ENCODE measurements around the gene GSTCD.
"Not testable (repeated sequence)": the region's sequence is repeated elsewhere in the genome, so short reads cannot be mapped to it uniquely, and the experiment has no call there.

GSTCD gene

DNA sequence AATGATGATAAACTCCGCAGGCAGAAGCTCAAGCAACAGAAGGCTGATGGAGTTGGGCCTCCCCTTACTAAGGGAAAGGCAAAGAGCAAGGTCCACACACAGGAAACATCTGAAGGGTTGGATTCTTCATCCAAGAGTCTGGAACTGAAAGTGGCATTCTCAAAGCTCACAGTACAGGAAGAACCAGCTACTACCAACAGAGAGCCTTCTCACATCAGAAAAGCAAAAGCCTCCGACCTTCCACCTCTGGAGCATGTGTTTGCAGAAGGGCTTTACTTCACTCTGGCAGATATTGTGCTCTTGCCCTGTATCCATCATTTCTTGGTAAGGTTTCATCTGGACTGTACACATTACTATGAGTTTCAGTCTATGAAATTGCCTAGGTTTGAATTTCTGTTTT is 10.6 kb downstream of the GSTCD start:
- FAIRE-seq = no peak

DNA sequence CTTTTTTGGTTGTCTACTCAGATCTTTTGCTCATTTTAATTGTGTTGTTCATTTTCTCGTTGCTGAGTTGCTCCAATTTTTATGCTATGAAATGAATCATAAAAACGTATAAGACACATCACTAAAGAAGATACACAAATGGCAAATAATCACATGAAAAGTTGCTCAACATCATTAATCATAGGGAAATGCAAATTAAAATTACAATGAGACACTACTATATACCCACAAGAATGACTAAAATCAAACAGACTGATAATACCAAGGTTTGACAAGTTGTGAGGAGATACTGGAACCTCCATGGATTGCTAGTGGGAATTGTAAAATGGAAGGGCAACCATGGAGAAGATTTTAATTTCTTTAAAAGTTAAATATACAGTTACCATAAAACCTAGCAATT is 17.0 kb downstream of the GSTCD start:
- no peak for FAIRE-seq

DNA sequence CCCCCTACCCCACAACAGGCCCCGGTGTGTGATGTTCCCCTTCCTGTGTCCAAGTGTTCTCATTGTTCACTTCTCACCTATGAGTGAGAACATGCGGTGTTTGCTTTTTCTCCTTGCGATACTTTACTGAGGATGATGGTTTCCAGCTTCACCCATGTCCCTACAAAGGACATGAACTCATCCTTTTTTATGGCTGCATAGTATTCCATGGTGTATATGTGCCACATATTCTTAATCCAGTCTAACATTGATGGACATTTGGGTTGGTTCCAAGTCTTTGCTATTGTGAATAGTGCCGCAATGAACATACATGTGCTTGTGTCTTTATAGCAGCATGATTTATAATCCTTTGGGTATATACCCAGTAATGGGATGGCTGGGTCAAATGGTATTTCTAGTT is 21.3 kb downstream of the GSTCD start:
- not testable (repeated sequence) for FAIRE-seq

DNA sequence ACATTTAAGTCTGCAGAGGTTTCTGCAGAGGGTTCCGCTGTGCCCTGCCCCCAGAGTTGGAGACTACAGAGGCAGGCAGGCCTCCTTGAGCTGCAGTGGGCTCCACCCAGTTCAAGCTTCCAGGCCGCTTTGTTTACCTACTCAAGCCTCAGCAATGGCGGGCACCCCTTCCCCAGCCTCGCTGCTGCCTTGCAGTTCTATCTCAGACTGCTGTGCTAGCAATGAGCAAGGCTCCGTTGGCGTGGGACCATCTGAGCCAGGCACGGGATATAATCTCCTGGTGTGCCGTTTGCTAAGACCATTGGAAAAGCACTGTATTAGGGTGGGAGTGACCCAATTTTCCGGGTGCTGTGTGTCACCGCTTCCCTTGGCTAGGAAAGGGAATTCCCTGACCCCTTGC is 26.6 kb downstream of the GSTCD start:
- FAIRE-seq = not testable (repeated sequence)

DNA sequence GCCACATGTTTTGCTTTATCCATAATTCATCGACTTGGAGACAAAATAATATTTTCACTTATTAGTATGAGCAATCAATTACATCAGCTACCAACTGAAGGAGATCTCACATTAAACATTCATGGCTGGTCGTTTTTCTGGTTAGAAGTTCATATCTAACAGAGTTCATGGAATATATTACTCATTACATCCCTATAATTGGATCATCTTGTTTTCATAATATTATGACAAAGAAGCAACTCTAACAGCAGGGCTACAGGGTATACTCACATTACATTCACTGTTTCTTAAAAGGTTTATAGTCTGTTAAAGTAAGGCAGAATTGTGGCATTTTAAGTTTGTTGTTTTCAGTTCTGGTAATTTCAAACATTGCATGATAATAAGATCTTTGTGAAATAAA is 33.0 kb downstream of the GSTCD start:
- no peak for FAIRE-seq

DNA sequence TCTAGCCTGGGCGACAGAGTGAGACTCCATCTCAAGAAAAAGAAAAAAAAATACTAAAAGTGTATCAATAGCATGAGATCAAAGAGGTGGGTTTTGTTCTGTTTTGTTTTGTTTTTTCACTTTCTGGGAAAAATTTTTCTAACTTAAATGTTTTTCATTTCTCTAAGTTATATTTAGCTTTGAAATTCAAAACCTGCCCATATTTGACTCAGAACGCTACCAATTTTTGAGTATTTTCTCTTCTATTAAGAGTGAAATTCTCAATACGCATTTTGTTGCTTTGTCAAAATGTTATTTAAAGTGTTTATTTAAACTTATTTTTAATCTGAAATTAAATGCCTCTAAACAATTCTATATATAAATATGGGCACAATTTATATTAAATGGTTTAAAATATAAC is 39.6 kb downstream of the GSTCD start:
- FAIRE-seq = peak; percentile 58

DNA sequence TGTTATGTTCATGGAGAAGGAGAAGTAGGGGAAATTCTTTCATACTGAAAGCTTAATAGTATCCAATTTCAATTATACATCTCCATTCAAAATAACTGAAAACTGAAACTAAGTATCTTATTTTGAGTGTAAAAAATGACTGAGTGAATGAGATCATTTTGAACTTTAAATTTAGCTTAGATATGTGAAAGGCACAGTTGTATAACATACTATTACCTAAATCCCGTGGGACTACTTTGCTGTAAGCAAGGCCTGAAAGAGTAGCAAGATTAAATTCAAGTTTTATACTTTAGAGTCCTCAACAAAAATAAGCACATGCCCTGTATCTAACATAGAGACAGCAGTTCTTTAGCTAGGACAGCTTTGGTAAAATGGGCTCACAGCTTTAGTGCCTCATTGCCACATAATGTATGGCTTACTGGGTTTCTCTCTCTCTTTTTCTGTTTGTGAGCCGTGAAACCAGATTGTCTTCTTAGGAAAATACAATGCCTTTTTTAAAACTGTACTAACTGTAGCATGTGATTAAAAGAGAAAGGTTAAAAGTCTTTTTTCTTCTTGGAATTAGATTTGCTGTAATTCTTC is 43.2 kb downstream of the GSTCD start:
- no peak for FAIRE-seq

DNA sequence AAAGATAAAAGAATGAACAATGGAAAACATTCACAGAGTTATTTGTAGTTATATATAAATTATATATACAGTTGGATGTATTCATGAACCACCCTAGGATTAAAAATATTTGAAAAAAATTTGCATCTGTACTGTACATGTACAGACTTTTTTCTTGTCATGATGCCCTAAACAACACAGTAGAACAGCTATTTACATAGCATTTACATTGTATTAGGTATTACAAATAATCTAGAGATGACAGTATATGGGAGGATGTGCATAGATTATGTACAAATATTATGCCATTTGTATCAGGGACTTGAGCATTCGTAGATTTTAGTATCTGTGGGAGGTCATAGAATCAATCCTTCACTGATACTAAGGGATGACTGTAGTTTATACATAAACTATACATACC is 44.8 kb downstream of the GSTCD start:
- peak; percentile 75 for FAIRE-seq

DNA sequence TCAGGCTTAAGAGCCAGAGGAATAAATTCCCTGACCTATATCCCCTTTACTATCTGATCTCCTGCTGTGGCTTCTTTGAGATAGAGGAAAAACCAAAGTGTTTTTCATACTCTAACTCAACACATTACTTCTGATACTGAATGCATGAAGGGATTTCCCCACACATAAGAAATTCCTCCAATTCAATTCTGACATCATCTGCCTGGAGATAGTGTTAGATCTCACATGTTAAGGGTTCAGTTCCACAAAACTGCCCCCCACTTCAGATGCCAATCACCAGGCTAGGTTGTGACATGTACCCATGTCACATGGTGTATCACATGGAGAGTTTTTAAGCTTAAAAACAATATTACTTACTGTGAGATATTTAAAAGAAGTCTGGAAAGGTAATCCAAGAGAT is 46.8 kb downstream of the GSTCD start:
- FAIRE-seq = no peak

DNA sequence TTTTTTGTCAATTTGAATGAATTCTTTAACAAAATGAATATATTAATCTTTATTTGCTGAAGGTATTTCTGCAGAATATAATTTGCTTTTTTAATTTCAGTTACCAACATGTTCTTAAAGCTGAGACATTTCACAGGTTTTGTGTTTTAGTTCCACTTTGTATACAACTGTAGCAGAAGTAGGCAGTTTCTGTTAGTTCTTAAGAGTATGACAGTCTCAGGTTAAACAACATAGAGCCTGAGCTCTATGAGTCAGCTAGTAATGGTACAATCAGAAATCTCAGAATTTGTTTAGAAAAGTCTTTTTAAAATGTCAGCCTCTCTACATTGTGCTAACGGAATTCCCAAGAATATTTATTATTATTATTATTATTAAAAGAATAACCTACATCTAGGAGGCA is 50.4 kb downstream of the GSTCD start:
- FAIRE-seq = no peak

DNA sequence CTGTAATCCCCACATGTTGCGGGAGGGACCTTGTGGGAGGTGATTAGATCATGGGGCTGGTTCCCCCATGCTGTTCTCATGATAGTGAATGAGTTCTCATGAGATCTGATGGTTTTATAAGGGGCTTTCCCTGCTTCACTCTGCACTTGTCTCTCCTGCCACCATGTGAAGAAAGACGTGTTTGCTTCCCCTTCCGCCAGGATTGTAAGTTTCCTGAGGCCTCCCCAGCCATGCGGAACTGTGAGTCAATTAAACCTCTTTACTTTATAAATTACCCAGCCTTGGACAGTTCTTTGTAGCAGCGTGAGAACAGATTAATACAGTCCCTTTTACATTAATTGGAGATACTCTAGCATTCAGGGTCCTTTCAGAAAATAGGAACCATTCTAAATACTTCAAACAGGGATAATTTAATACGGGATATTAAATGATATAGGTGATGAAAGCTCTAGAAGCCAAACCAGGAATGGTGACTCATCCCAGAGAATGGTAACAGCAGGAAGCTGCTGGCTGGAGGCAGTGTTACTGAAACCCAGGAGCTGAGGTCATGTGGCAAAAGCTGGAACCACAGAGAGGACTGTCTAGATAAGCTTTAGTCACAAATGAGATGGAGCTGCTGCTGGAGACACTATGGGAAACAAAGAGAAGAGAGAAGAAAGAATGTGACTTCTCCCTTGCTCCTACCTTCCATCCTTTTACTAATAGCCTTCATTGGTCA is 57.3 kb downstream of the GSTCD start:
- no peak for FAIRE-seq

DNA sequence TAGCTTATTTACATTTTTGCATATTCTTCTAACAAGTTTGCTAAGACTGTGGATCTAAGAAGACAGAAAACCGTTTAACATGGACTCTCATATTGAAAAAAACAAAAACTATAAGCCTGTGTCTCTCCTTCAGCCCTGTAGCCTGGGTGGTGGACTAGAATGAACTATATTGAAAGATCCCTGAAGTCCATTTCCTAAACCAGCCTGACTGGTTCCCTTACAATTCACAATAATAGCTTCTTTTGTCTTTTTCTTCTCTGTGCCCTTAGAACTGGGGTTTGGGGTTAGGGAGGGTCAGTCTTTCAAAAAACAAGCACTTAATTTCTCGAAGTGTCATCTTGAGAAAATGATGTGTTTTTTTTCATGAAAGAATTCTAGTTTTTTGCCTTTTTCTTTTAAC is 59.0 kb downstream of the GSTCD start:
- FAIRE-seq = no peak

DNA sequence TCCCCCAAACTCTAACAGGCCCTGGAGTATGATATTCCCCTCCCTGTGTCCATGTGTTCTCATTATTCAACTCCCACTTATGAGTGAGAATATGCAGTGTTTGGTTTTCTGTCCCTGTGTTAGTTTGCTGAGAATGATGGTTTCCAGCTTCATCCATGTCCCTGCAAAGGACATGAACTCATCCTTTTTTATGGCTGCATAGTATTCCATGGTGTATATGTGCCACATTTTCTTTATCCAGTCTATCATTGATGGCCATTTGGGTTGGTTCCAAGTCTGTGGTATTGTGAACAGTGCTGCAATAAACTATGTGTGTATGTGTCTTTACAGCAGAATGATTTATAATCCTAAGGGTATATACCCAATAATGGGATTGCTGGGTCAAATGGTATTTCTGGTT is 61.9 kb downstream of the GSTCD start:
- not testable (repeated sequence) for FAIRE-seq

DNA sequence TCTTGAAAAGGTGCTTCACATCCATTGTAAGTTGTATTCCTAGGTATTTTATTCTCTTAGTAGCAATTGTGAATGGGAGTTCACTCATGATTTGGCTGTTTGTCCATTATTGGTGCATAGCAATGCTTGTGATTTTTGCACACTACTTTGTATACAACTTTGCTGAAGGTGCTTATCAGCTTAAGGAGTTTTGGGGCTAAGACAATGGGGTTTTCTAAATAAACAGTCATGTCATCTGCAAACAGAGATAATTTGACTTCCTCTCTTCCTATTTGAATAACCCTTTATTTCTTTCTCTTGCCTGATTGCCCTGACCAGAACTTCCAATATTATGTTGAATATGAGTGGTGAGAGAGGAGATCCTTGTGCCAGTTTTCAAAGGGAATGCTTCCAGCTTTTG is 63.5 kb downstream of the GSTCD start:
- not testable (repeated sequence) for FAIRE-seq

DNA sequence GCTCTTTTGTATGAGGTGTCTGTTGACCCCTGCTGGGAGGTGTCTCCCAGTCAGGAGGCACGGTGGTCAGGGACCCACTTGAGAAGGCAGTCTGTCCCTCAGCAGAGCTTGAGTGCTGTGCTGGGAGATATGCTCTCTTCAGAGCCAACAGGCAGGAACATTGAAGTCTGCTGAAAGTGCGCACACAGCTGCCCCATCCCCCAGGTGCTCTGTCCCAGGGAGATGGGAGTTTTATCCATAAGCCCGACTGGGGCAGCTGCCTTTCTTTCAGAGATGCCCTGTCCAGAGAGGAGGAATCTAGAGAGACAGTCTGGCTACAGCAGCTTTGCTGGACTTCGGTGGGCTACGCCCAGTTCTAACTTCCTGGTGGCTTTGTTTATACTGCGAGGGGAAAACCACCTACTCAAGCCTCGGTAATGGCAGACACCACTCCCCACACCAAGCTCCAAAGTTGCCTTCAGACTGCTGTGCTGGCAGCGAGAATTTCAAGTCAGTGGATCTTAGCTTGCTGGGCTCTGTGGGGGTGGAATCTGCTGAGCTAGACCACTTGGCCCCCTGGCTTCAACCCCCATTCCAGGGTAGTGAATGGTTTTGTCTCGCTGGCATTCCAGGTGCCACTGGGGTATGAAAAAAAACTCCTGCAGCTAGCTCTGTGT is 67.3 kb downstream of the GSTCD start:
- FAIRE-seq = not testable (repeated sequence)

DNA sequence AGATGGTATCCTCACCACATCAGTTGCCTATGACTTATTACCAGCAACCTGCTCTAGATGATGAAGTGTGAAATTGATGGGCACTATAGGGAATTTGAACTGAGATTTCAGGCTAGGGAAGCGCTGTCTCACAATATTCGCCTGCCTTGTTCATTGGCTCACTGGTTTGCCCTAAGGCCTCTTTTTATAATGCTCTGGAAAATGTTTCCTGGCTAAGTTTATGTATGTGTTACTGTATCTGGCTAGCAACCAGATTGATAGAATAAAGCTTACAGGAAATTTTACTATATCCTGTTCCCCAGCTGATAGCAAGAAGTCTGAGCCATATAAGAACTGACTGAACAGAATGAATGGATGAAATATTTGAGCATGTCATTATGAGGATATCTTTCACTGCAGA is 71.6 kb downstream of the GSTCD start:
- FAIRE-seq = no peak

DNA sequence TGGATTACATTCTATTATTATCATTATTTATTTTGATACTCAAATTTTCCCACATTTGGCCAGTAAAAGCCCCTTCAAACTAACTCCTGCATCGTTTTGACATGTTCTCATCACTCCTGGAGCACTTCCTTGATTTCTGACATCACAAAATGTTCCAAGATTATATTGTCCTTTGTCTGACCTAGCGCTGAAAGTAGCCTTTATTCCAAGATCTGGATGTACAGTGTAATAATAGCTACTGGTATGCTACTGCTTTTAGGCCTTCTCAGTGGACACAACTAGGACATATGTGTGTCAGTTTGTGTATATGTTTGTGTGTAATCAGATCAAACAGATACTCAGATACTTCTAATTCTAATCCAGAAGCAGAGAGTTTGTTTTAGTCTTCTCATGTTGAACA is 76.2 kb downstream of the GSTCD start:
- no peak for FAIRE-seq

DNA sequence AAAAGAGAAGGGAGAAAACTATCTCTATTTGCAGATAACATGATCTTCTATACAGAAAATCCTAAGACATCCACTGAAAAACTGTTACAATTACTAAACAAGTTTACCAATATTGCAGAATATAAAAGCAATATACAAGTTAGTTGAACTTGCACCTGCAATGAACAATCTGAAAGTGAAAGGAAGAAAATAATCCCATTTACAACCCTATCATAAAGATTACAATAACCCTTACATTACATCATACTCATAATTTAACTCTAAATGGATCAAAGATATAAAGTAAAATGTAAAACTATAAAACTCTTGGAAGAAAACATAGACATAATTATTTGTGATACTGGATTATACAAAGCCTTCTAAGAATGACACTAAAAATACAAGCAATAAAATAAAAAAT is 77.2 kb downstream of the GSTCD start:
- peak; percentile 92 for FAIRE-seq

DNA sequence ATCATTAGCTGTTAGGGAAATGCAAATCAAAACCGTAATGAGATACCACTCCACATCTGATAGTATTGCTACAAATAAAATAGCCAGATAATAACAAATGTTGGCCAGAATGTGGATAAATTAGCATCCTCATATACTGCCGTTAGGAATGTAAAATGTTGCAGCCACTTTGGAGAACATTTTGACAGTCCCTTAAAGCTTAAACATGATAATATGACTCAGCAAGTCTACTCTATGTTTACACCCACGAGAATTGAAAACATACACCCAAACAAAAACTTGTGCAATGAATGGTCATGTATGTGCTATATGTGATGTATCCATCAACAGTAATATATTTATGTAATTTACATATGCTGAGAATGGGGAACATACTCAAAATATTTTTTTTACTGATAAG is 78.2 kb downstream of the GSTCD start:
- no peak for FAIRE-seq

DNA sequence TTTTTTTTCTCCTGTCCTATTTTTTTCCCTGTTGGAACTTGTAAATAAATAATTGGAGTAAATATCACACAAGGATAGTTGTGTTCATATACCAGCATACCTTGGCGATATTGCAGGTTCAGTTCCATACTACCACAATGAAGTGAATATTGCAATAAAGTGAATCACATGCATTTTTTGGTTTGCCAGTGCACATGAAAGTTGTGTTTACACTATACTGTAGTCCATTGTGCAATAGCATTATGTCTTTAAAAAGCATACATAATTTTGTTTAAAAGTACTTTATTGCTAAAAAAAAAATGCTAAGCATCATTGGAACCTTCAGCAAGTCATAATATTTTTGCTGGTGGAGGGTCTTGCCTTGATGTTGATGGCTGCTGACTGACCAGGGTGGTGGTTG is 88.6 kb downstream of the GSTCD start:
- no peak for FAIRE-seq

DNA sequence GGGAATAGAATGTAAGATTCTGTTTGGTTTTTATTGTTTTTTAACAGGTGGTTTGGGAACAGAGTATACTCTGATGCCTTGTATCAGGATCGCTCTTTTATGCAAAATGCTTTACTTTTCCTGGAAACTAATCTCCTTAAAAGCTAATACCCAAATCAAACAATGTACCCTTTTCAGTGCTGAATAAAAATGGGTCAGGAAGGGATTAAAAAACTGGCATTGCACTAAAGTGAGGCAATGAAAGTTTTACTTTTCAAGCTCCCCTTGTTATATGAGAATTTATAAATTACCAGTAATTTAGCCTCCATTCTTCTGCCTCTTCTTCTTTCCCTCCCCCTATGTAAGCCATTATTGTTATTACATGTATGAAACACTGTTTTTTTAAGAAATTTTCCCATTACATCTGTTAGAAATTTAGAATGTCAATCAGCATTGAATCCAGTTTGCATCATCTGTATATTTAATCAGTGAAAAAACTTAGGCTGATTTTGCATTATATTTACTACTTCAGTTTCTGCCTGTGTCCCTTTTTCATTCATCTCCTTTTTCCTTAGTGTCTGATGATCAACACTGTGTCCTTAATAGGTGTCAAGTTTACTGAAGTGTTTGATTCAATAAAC is 97.0 kb downstream of the GSTCD start:
- no peak for FAIRE-seq

DNA sequence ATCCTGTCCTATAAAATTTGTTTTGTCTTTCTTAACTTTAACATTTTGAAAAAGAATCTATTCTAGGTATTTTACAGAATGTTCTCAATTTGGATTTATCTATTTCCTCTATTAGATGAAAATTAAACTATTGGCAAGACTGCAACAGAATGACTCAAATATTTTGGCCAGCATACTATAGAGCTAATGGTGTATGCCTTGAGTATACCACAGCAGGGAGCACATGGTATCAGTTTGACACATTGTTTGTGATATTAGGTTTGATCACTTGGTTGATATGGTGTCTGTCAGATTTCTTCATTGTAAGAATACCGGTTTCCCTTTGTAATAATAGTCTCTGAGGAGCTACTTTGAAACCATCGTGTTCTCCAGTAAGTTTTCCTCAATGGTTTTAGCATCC is 98.9 kb downstream of the GSTCD start:
- no peak for FAIRE-seq

DNA sequence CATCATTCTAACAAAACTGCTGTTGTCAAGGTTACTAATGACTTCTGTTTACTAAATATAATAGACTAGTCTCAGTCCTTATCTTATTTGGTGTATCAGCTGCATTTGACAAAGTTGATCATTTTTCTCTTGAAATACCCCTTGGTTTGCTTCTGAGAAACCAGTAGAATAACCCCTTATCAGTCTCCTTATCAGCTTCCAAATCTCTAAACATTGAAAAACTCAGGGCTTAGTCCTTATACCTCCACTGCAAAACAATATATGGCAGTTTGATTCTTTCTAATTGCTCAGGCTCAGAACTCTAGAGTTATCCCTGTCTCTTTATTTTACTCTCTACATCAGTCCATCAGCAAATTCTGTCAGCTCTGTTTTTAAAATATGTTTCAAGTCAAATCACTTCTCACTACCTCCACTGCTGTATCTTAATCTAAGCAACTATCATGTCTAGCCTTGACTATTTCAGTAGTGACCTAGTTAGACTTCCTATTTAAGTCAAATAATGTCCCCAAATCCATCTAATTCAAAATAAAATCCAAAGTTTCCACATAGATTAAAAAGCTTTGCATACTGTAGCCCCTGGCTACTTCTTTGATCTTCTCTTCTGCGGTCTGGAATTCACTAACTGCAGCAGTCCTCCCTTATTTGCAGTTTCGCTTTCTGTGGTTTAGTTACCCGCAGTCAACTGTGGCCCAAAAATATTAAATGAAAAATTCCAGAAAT is 99.6 kb downstream of the GSTCD start:
- no peak for FAIRE-seq

DNA sequence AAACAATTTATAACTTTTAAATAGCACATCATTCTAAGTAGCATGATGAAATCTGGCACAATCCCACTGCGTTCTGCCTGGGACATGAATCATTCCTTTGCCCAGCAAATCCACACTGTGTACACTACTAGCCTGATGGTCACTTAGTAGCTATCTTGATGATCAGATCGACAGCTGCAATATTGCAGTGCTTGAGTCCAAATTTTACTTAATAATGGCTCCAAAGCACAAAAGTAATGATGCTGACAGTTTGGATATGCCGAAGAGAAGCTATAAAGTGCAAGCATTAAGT is 100.1 kb downstream of the GSTCD start:
- FAIRE-seq = no peak
